Sciatic nerve (tissue), 2 donors: ENCODE data around the gene RAF1. TPM values are rescaled to one million over a fixed set of nuclear protein-coding genes. Genes with fewer than 3 reads are reported as not detected.
"Not testable (repeated sequence)": the region's sequence is repeated elsewhere in the genome, so short reads cannot be mapped to it uniquely, and the experiment has no call there.

Source experiments
- ATAC-seq: fragments of 200-7000 bp; cut with Tn5 transposase; one replicate; pipeline ENCODE4 v1.9.1; 2020; ENCODE audit warnings: mild to moderate bottlenecking, moderate library complexity
- DNase-seq: peaks from one replicate; pipeline ENCODE4 v3.0.0-alpha.2; 2020; ENCODE audit warnings: low spot score
- intact Hi-C: fragments of 100-400 bp; cut with DNase I; formaldehyde crosslinking; loops from one replicate; pipeline ENCODE4 v1.14.2; 2022
- total RNA-seq: library from RNA; stranded (reverse); fragmentation: NEBNext Ultra II Directional; extraction: Animal tissue kit (Norgen Biotek cat#: 25700); gene quantifications from one replicate; pipeline ENCODE4 v1.2.1, GENCODE V29; 2021
- donor health status: DM: no; HTN: no; CAD: no.
- donor health status: DM: no; HTN: no; CAD: no.

RAF1 gene
- total RNA-seq, 1 donor from 2014 or later, result 90.5 TPM

GRCh38 chr3:12681089-12681942 is 17.4 kb upstream of the RAF1 start:
- ATAC-seq (no peak), DNase-seq (no peak)
- intact Hi-C loops, result no loop called here

- intact Hi-C loops, result no loop called here
- peak; percentile 77 for ATAC-seq
- DNase-seq, result no peak
These were observed 15.6 kb upstream of the RAF1 start for GRCh38 chr3:12679468-12679867.

- no peak for DNase-seq
- intact Hi-C loops, result no loop called here
- ATAC-seq, result no peak
These were observed 13.7 kb upstream of the RAF1 start for GRCh38 chr3:12677616-12678015.

- no peak for DNase-seq
- intact Hi-C loops, result no loop called here
These were observed 11.3 kb upstream of the RAF1 start for GRCh38 chr3:12675115-12675810.

GRCh38 chr3:12673956-12674736 is 10.2 kb upstream of the RAF1 start:
- intact Hi-C loops, ATAC-seq, DNase-seq: not testable (repeated sequence)

More at GRCh38 chr3:12675115-12675810, 11.3 kb upstream of the RAF1 start:
- no peak for ATAC-seq

- intact Hi-C loops, result no loop called here
- DNase-seq (no peak), ATAC-seq (no peak)
These were observed 7.2 kb upstream of the RAF1 start for GRCh38 chr3:12671120-12671450.

- ATAC-seq (no peak), DNase-seq (no peak)
- intact Hi-C loops, result no loop called here
These were observed 6.6 kb upstream of the RAF1 start for GRCh38 chr3:12670365-12671119.

GRCh38 chr3:12663401-12663935 is 449 bp downstream of the RAF1 start:
- peak; percentile 76 for DNase-seq
- ATAC-seq, result peak; percentile 49
- intact Hi-C loops, result no loop called here

GRCh38 chr3:12662593-12663400 is 1.1 kb downstream of the RAF1 start:
- intact Hi-C loops, result no loop called here

GRCh38 chr3:12661926-12662592 is 1.9 kb downstream of the RAF1 start:
- intact Hi-C loops, result no loop called here
- no peak for DNase-seq
- no peak for ATAC-seq

More at GRCh38 chr3:12662593-12663400, 1.1 kb downstream of the RAF1 start:
- DNase-seq (peak; percentile 71), ATAC-seq (peak; percentile 9)

- ATAC-seq, DNase-seq, intact Hi-C loops: not testable (repeated sequence)
These were observed 2.5 kb downstream of the RAF1 start for GRCh38 chr3:12661375-12661774.

- no peak for DNase-seq
- no peak for ATAC-seq
- intact Hi-C loops, result no loop called here
These were observed 3.7 kb downstream of the RAF1 start for GRCh38 chr3:12660196-12660595.

- DNase-seq (no peak), ATAC-seq (no peak)
- intact Hi-C loops, result no loop called here
These were observed 4.5 kb downstream of the RAF1 start for GRCh38 chr3:12659316-12660015.

GRCh38 chr3:12658593-12659058 is 5.3 kb downstream of the RAF1 start:
- intact Hi-C loops, result no loop called here

GRCh38 chr3:12656850-12657249 is 7.1 kb downstream of the RAF1 start:
- DNase-seq (no peak), ATAC-seq (no peak)
- intact Hi-C loops, result no loop called here

More at GRCh38 chr3:12658593-12659058, 5.3 kb downstream of the RAF1 start:
- no peak for DNase-seq
- no peak for ATAC-seq

- ATAC-seq (no peak), DNase-seq (no peak)
- intact Hi-C loops, result no loop called here
These were observed 7.7 kb downstream of the RAF1 start for GRCh38 chr3:12656193-12656592.

GRCh38 chr3:12655701-12656100 is 8.2 kb downstream of the RAF1 start:
- intact Hi-C loops, result no loop called here
- DNase-seq, result no peak
- no peak for ATAC-seq
